HUES64 (cell line): Measurements from ENCODE around the gene CTSS. TPM values are rescaled to one million over a fixed set of nuclear protein-coding genes. Genes with fewer than 3 reads are reported as not detected.

Experiments used
- H3K27ac ChIP-seq: 2 replicates; pipeline ENCODE4 v1.7.0; 2013; ENCODE audit warnings: low read depth, low read length, inconsistent platforms
- H3K27me3 ChIP-seq: 2 replicates; pipeline ENCODE4 v1.6.1; 2013; ENCODE audit warnings: mild to moderate bottlenecking, low read length; ENCODE audit not compliant: insufficient read depth
- H3K36me3 ChIP-seq: 2 replicates; pipeline ENCODE4 v1.6.1; 2013; ENCODE audit warnings: mild to moderate bottlenecking, low read length; ENCODE audit not compliant: insufficient read depth
- H3K4me1 ChIP-seq: 2 replicates; pipeline ENCODE4 v1.6.1; 2013; ENCODE audit warnings: mild to moderate bottlenecking, low read length, moderate library complexity; ENCODE audit not compliant: insufficient read depth
- H3K4me3 ChIP-seq: 2 replicates; pipeline ENCODE4 v1.5.1; 2013; ENCODE audit warnings: mild to moderate bottlenecking, low read length, moderate library complexity
- H3K9ac ChIP-seq: 2 replicates; pipeline ENCODE4 v1.6.1; 2013; ENCODE audit warnings: mild to moderate bottlenecking, low read depth, low read length
- H3K9me3 ChIP-seq: 2 replicates; pipeline ENCODE4 v1.6.1; 2013; ENCODE audit warnings: low read depth, low read length; ENCODE audit not compliant: insufficient read depth
- WGBS: fragments of 150-250, 120-280 bp; methylation state at CpG from one replicate; pipeline ENCODE4 v1.1.7; 2013; ENCODE audit warnings: missing lambda C conversion rate; 5-methylcytosine and 5-hydroxymethylcytosine counted together
- polyA plus RNA-seq, 2 experiments: library from polyadenylated mRNA; stranded (reverse); fragments of 50-300 nt; gene quantifications; one replicate each; pipeline ENCODE4 v1.2.3, GENCODE V29; 2013

The CTSS gene
- not detected for polyA plus RNA-seq (2013, experiment 1 of 2)
- not detected for polyA plus RNA-seq (2013, experiment 2 of 2)

GRCh38 chr1:150765296-150765976 is at the start of gene CTSS:
Gene CTSS, minus strand, starts transcription at chr1:150765778. Its CDS starts 1,015 bp downstream, at chr1:150764763.
- Histone ChIP-seq H3K4me3 (no peak within 1 kb of the TSS), H3K9ac (no peak within 1 kb of the TSS), H3K27me3 (no peaks in the 10 kb centered on the region), H3K9me3 (peaks cover 2% of the 10 kb centered on the region), H3K27ac (no peak within 1 kb of the TSS), H3K36me3 (no peaks in the 10 kb centered on the region), H3K4me1 (no peaks in the 10 kb centered on the region)
- 93% methylated on average over 4 of the region's 4 CpGs for WGBS

- Histone ChIP-seq H3K9me3 (no peaks in the 10 kb centered on the region), H3K27me3 (no peaks in the 10 kb centered on the region), H3K4me3 (no peak overlapping the region), H3K9ac (no peak overlapping the region), H3K27ac (no peak overlapping the region), H3K36me3 (peaks cover 58% of the 10 kb centered on the region), H3K4me1 (peaks cover under 1% of the 10 kb centered on the region; the same call in 1 of the 2 replicates)
- 84% methylated on average over 5 of the region's 5 CpGs for WGBS
Measured at GRCh38 chr1:150813028-150813707, 47.6 kb upstream of the CTSS start.

GRCh38 chr1:150810958-150811659 is 45.5 kb upstream of the CTSS start:
- Histone ChIP-seq H3K9me3 (no peaks in the 10 kb centered on the region), H3K36me3 (peaks cover 37% of the 10 kb centered on the region), H3K27ac (no peak overlapping the region), H3K27me3 (no peaks in the 10 kb centered on the region), H3K9ac (no peak overlapping the region), H3K4me1 (peaks cover 20% of the 10 kb centered on the region), H3K4me3 (no peak overlapping the region)
- WGBS: 83% methylated on average over 8 of the region's 9 CpGs

- Histone ChIP-seq H3K4me1 (peaks cover 22% of the 10 kb centered on the region), H3K36me3 (peaks cover 33% of the 10 kb centered on the region), H3K9me3 (no peaks in the 10 kb centered on the region), H3K9ac (no peak overlapping the region), H3K27me3 (no peaks in the 10 kb centered on the region), H3K4me3 (no peak overlapping the region), H3K27ac (no peak overlapping the region)
- WGBS: 88% methylated on average over 3 of the region's 3 CpGs
Measured at GRCh38 chr1:150809651-150810050, 44.1 kb upstream of the CTSS start.

- no peaks in the 10 kb centered on the region for H3K27me3 ChIP-seq
- H3K27ac ChIP-seq: no peak overlapping the region
- H3K4me3 ChIP-seq: no peak overlapping the region
- no peak overlapping the region for H3K9ac ChIP-seq
- WGBS: 94% methylated on average over 2 of the region's 2 CpGs
- H3K4me1 ChIP-seq: peaks cover 22% of the 10 kb centered on the region
- no peaks in the 10 kb centered on the region for H3K9me3 ChIP-seq
- H3K36me3 ChIP-seq: peaks cover 28% of the 10 kb centered on the region
Measured at GRCh38 chr1:150808846-150809245, 43.3 kb upstream of the CTSS start.

GRCh38 chr1:150808121-150808520 is 42.5 kb upstream of the CTSS start, which contains the start of gene CTSK:
Gene CTSK, minus strand, starts transcription at chr1:150808260. Its CDS starts 1,455 bp downstream, at chr1:150806805.
- Histone ChIP-seq H3K36me3 (peaks cover 23% of the 10 kb centered on the region), H3K27ac (no peak within 1 kb of the TSS), H3K27me3 (no peaks in the 10 kb centered on the region), H3K4me3 (peak within 1 kb of the TSS; percentile 4; the same call in 1 of the 2 replicates), H3K4me1 (peaks cover 22% of the 10 kb centered on the region), H3K9me3 (no peaks in the 10 kb centered on the region), H3K9ac (no peak within 1 kb of the TSS)
- 68% methylated on average over 7 of the region's 7 CpGs for WGBS

- no peaks in the 10 kb centered on the region for H3K9me3 ChIP-seq
- H3K36me3 ChIP-seq: peaks cover 16% of the 10 kb centered on the region
- H3K4me1 ChIP-seq: peaks cover 22% of the 10 kb centered on the region
- H3K27me3 ChIP-seq: no peaks in the 10 kb centered on the region
- H3K27ac ChIP-seq: no peak overlapping the region
- H3K4me3 ChIP-seq: peak overlapping the region; percentile 4; the same call in 1 of the 2 replicates
- H3K9ac ChIP-seq: no peak overlapping the region
- 78% methylated on average over 6 of the region's 7 CpGs for WGBS
Measured at GRCh38 chr1:150807249-150808023, 41.9 kb upstream of the CTSS start.

- Histone ChIP-seq H3K36me3 (peaks cover under 1% of the 10 kb centered on the region; the same call in 1 of the 2 replicates), H3K27me3 (no peaks in the 10 kb centered on the region), H3K9ac (no peak overlapping the region), H3K27ac (no peak overlapping the region), H3K4me3 (no peak overlapping the region), H3K9me3 (no peaks in the 10 kb centered on the region), H3K4me1 (peaks cover 22% of the 10 kb centered on the region)
- 100% methylated on average over 2 of the region's 4 CpGs for WGBS
Measured at GRCh38 chr1:150805899-150806298, 40.3 kb upstream of the CTSS start.

- H3K36me3 ChIP-seq: no peaks in the 10 kb centered on the region
- H3K4me3 ChIP-seq: no peak overlapping the region
Measured at GRCh38 chr1:150804671-150805070, 39.1 kb upstream of the CTSS start.

GRCh38 chr1:150799089-150799488 is 33.5 kb upstream of the CTSS start:
- Histone ChIP-seq H3K27ac (no peak overlapping the region), H3K9ac (no peak overlapping the region), H3K4me1 (peaks cover 21% of the 10 kb centered on the region), H3K9me3 (no peaks in the 10 kb centered on the region), H3K27me3 (no peaks in the 10 kb centered on the region), H3K4me3 (no peak overlapping the region), H3K36me3 (peaks cover 5% of the 10 kb centered on the region; the same call in 1 of the 2 replicates)
- 92% methylated on average over 5 of the region's 5 CpGs for WGBS

More at GRCh38 chr1:150804671-150805070, 39.1 kb upstream of the CTSS start:
- no peaks in the 10 kb centered on the region for H3K9me3 ChIP-seq
- H3K27ac ChIP-seq: no peak overlapping the region
- H3K9ac ChIP-seq: no peak overlapping the region
- no peaks in the 10 kb centered on the region for H3K27me3 ChIP-seq
- 88% methylated on average over 3 of the region's 3 CpGs for WGBS
- peaks cover 22% of the 10 kb centered on the region for H3K4me1 ChIP-seq
